GM21737 (cell line): ENCODE measurements around the gene ATL2.
"Not testable (repeated sequence)": the region's sequence is repeated elsewhere in the genome, so short reads cannot be mapped to it uniquely, and the experiment has no call there.

ENCODE experiments used
- ATAC-seq: cut with Tn5 transposase; IDR thresholded peaks from one replicate; pipeline ENCODE4 v1.9.1; 2021; ENCODE audit warnings: mild to moderate bottlenecking, moderate library complexity; ENCODE audit not compliant: unreplicated experiment

Gene ATL2

DNA sequence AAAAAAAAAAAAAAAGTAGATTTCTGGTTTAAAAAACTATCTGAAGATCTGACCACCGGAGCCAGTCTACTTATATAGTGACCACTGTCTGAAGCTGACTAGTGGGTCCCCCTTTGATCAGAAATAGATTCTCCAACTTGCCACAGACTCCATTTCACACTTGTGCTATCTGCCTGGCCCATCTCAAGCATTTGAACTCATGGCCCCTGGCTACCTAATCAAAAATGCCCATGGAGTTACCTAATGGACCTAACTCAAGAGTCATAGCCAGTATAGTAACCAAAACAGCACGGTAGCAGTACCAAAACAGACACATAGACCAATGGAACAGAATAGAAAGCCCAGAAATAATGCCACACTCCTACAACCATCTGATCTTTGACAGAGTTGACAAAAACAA is 17.0 kb upstream of the ATL2 start:
- ATAC-seq = no peak

DNA sequence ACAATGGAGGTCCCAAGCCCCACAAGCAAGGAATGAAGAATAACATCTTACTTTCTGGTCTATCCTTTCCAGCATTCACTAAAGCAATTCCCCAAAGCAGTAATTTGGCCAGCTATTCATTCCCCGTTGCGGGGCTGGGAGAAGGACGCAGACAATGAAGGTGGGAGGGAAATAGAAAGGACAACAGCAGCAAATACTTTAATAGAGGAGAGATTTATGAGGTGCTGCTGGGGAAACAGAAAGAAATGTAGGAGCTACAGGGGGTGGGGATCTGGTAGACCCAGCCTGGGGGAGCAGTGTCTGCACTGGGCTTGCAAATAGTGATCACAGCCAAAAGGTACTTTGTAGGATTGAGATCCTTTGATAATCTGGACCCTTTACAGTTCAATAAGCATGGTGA is 13.9 kb upstream of the ATL2 start:
- ATAC-seq = no peak

DNA sequence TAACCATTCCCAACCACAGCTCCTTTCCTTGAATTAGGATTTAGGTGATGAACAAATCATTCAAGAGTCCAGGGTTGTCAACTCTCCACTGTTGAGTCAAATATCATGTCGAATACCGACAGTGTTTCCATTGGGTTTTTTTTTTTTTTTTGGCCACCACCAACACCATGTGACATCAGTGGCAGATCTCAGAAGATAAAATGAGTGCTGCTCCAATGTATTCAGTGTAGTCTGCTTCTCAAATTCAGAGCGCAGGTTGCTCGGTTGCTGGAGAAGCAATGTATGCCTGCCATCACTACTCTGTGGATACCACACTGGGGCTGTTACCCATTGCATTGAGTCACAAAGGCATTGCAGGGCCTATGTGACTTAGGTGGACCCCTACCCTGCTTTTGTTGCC is 10.8 kb upstream of the ATL2 start:
- no peak for ATAC-seq

DNA sequence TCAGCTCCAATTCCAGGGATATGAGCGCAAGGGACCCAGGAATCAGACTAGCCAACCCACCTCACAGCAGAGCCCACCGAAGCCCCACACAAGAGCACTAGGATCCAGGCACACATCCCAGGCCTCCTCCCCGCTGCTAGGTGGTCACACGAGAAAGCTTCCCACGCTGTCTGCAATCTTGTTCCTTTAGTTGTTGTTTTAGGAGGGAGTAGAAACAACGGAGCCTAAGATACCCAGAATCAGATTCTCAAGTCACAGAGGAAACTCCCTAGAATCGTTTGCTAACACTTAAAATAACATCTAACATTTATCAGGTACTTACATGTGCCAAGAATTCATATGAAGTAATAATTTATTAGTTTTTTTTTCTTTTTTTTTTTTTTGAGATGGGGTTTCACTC is 9.7 kb upstream of the ATL2 start:
- ATAC-seq = no peak

DNA sequence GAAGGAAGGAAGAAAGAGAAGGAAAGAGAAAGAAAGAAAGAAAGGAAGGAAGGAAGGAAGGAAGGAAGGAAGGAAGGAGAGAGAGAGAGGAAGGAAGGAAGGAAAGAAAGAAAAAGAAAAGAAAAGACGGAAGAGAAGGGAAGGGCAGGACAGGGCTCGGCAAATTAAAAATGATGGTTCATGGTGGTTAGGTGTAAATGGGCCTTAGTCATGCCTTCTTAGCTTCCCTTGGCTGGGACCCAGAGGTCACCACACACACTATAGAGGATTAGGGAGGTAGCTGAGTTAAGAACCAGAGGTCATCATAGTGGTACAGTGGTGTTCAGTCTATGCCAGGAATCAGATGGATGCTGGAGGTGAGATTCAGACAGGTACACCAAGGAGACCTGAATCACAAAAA is 9.3 kb upstream of the ATL2 start:
- ATAC-seq = no peak

DNA sequence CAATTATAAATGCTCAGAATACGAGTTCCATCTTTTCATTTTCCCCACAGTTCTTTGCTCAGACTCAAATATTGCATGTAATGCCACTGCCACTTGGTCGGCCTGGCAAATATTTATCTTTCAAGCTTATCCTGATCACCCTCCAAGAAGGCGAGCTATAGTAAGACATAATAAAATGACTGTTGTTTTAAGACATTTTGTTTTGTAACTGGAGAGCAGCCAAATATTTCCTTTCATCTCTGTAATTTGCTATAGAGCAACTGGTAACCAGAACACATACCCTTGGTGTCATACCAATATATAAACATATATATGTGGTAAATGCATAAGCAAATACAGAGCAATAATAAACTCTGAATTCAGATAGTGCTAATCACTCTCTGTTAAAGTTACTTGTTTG is 7.3 kb upstream of the ATL2 start:
- no peak for ATAC-seq

DNA sequence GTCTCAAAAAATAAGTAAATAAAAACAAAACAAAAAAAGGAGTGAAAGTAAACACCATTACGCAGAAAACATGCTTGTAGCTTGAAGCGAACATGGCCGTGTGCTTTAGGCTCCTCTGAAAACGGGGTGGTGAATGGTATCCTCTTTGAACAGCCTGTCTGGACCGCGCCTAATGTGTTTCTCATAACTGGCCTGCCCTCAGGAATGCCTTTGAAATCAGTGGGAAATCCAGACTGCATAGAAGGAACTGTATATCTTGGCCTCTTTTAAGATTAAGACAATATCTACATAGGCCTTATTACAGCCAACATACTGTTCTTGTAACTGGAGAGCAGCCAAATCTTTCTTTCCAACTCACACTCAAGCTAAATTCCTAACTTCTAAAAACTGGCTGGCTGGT is 6.7 kb upstream of the ATL2 start:
- ATAC-seq = not testable (repeated sequence)

DNA sequence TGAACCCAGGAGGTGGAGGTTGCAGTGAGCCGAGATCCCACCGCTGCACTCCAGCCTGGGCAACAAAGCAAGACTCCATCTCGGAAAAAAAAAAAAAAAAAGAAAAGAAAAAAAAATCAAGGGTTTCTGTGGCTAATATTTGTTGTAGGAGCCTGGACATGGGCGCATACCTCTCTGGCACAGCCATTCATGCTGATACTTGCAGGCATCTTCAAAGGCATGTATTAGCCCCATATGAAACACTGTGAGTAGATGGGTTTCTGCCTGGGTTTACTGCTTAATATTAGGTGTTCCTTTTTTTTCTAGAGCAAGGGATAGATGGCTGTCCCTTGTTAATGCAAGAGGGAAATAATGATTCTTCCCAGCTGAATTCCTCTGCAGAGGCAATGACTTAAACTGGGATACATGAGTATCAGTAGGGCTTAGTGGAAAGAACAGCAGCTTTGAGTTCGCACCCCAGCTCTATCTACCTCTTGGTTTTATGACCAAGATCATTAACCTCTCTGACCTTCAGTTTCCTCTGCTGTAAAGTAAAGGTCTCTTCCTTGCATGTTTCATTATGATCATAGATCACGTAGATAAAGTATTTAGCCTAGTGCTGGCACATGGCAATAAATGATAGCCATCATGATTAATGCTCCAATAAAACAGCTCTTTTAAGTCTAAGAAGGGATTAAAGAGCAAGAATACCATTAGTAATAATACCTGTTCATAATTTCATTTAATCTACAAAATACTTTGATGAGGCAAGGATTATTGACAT is 4.5 kb upstream of the ATL2 start:
- no peak for ATAC-seq

DNA sequence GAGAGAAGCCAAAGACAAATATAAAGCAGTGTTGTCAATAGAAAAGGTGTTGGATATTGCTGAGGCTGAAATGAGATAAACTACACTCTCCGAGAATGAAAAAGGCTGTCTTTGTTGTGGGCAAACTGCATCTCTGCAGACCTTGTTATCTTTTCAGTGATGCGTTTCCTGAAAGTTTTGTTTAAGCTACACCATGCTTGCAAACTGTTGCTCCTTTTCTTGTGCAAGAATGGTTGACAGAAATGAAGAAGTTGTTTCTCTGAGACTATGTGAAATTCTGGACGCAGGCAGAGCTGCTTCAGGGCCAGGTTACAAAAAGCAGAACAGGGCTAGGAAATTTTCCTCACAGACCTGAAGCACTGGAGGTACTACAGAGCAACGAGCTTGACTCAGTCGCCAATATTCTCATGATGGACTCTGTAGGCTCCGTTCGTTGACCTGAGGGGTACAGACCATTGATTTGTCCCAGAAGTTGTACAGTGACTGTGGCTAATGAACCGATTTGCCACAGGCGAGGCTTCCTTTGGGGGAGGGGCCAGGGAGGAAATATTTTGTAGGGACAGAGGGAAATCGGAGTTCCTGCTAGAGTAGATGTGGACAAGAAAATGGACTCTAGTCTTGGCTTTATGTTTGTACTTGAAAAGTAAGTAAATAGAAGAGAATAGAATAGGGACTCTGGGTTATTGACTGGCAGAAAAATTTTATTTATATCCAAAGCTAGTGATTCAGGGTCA is 3.5 kb upstream of the ATL2 start:
- no peak for ATAC-seq

DNA sequence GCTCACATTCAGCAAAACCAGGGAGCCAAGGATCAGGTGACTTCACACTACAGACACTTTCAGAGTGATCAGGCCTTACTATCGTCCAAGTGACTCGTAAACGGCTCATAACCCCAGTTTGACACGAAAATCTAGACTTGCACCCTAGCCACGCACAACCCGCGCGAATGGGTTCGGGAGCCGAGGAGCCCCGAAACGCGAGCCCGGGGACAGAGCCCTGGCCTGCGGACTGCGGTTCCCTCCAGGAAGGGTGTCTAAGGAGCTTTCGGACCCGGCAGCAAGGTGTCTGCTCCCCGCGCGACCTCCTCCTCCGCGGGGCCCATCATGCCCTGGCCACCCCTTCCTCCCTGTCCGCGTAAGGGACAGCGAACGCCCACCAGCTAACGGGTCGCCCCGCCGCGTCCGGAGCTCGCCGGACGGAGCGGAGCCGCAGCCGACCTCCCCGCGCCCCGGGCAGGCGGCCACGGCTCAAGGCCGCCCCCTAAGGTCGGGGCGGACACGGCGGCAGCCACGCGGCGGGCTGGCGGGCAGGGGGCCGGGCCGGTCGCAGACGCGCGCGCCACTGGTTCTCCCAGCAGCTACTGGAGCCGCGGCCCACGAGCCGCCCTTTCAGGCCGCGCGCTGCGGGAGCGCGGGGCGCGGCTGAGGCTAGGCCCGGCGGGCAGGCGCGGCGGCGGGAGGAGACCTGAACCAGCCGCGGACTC is 575 bp downstream of the ATL2 start:
- peak; percentile 60 for ATAC-seq

DNA sequence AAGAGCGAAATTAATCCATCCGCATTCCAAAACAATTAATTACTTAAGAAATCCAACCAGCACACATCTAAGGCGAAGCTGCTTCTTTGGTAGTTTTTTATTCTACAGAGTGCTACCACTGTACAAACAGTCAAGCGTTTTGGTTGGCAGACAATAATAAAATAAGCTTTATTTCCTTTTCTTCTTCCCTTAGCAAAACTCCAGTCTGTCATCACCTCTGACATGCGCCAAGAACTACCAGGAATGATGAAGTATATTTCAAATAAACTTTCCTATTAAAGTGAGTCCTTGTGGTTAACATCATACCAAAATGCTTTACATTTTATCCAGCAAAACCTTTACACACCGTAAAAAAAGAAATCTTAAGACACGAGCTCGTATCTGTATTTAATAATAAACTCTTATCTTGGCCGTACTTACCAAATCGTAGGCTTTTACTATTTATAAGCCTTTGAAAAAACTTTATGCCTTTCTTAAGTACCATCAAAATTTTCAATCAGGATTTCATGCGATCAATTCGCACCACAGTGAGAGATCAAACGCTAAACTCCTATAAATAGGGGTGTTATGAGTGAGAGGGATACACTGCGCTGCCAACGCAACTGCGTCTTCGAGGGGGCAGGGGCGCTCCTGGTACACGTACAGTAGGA is 1.3 kb downstream of the ATL2 start:
- ATAC-seq = peak; percentile 27

DNA sequence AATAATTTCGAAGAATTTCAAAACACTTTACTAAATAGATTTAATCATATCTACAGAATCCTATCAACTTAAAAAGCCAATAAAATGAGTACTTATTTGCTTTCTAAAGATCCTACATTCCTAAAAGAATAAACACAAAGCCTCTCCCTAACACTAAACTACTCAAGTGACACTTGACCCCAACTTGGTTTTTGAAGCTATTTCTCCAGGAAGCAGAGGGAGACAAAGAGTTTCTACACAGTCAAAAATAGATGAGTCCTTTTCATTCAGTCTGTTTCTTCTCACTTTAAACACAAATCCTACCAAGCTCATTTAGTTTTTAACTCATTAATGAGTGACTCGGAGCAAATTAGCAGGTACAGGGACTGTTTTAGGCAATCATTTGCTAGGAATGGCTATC is 2.1 kb downstream of the ATL2 start:
- ATAC-seq = no peak

DNA sequence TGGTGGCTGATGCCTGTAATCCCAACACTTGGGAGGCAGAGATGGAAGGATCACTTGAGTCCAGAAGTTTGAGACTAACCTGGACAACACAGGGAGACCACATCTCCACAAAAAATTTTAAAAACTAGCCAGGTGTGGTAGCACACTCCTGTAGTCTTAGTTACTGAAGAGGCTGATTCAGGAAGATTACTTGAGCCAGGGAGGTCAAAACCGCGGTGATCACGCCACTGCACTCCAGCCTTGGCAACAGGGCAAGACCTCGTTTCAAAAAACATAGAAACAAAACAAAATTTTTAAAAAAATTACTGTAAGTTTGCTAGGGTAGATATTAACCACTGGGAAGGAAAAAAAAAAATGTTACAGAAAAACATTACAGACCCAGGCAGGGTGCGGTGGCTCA is 5.8 kb downstream of the ATL2 start:
- no peak for ATAC-seq

DNA sequence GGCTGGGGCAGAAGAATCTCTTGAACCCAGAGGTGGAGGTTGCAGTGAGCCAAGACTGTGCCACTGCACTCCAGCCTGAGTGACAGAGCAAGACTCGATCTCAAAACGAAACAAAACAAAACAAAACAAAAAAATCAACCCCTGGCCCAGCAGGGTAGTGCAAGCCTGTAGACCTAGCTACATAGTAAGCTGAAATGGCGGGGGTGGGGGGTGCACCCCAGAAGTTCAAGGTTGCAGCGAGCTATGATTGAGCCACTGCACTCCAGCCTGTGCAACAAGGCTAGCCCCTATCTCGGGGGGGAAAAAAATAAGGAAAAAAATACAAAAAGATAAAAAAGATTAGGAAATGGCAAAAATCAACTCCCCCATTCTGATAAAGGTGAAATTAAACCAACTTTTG is 6.4 kb downstream of the ATL2 start:
- ATAC-seq = no peak

DNA sequence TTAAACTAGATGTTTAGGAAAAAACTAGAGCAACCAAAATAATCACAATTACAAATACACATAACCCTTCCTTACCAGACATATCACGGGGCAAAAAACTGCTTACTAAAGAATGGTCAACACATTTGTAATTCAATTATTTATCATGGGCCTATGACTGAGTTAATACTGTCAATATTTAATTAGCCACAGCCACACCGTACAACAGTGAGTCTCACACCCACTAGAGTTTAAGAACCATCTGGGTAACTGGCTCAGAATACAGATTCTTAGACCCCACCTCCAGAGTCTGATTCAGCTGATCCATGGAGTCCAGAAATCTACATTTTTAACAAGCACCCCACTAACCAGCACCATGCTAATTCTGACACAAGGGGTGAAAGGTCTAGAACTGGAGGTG is 14.8 kb downstream of the ATL2 start:
- ATAC-seq = no peak

DNA sequence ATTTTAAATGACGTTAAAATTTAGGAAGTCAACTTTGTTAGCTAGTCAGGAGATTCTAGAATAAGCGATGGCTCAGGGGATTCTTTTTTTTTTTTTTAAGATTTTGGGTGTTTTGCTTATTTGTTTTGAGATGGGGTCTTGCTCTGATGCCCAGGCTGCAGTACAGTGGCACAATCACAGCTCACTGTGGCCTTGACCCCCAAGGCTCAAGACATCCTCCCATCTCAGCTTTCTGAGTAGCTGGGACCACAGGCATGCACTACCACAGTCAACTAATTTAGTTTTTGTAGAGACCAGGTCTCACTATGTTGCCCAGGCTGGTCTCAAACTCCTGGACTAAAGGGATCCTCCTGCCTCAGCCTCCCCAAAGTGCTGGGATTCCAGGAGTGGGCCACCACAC is 16.9 kb downstream of the ATL2 start:
- ATAC-seq = no peak

DNA sequence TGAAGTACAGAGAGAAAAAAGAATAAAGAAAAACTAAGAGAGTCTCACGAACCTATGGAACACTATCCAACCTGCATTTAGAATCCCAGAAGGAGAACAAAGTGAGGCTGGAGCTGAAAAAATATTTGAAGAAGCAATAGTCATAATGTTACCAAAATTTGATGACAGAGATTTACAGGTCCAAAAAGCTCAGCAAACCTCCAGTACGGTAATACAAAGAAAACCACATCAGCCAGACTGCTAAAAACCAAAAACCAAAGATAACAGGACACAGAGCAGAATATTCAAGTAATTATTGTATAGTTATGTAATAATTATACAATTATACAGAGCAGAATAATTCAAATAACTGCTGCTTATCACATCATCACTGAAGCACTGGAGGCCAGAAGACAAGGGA is 23.7 kb downstream of the ATL2 start:
- no peak for ATAC-seq

DNA sequence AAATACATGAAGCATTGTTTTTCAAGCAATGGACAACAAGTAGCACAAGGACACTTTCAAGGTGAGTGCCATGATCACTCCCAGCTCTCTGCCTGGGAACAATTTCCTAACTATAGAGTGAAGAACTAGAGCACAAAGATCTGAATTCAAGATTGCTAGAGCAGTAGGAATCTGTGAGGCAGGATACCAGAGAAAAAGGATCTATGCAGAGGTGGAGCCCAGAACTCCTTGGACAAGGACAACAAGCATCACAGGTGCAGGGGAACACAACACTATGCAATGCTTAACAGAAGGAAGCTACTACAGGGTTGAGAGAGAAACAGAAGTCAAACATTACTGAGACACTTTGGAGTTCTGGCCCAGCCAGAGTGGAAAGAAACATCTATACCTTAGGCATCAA is 24.7 kb downstream of the ATL2 start:
- no peak for ATAC-seq

DNA sequence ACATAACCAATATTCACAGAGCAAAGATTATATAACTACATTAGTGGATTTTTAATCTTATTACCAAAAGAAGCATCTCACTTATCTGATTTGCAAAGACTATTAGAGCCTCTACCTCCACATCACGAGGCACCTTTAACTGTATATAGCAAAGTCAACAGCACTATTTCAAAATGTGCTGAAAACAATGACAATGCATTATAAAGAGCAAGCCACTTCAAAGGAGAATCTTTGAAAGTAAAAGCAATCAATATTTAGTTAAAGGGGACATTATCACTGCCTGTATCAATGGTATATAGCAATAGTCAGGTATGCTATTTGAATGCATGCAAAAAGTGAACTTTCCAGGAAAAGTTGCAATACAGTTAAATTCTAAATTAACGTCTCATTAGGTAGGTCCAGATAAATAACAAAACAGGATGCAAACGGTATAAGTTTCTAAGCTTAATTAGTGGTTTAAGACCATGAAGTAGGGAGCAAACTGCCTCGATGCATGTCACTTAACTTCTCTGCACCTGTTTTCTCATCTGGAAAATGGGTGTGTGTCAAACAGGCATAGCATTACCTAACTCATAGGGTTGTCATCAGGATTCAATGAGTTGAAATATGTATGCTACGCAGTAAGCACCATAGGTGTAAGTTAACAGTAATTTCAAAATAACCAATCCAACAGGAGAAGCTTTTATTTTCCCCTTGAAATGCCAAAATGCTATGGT is 31.6 kb downstream of the ATL2 start:
- no peak for ATAC-seq

DNA sequence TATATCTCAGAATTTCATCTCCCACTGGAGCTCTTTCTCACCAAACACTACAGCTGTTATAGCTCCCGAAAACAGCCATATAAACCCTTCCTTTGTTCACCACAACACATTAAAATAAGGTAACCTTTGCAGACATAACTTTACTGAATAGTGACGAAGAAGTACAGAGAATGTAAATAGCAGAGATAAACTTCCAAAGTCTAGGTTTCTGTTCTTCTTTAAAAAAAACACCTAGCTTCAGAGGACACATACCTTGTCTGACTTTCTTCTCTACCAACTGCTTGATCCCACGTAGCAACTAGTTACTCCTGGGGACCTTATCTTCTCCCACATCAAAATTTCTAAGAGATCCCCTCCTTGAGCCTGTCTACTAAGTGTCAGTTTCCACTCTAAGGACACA is 32.3 kb downstream of the ATL2 start:
- ATAC-seq = no peak

DNA sequence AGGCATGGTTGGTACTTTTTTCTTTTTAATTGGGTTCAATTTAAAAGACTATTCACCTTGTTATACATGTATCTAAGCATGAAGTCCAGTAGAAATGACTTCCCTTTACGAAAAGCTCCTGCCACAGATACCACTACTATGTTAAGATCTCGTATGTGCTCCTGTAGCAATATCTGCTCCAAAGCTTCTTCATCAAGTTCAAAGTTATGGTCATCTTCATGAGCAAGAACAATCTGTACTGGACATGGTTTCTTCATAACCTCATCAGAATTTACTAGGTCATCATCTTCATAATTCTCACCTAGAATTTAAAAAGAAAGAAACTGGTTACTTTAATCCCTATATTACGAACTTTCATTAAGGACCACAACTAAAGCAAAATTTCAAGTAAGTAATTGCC is 33.9 kb downstream of the ATL2 start:
- ATAC-seq = no peak
